ENCODE results near the gene YTHDF2.

The YTHDF2 gene

GRCh38 chr1:28796352-28797211 is 59.8 kb downstream of the YTHDF2 start:
- no peak overlapping the region for H3K27ac ChIP-seq (ENCODE audit: low read length)
- H3K4me1 ChIP-seq (ENCODE audit: control insufficient read depth, insufficient read depth, low read length), result no peaks in the 10 kb centered on the region
- no peaks in the 10 kb centered on the region for H3K36me3 ChIP-seq (ENCODE audit: control insufficient read depth, insufficient read depth, low read length)
- H3K27me3 ChIP-seq (ENCODE audit: control insufficient read depth, insufficient read depth, low read length), result no peaks in the 10 kb centered on the region
- no peak for DNase-seq (ENCODE audit: low read depth, low spot score)
- H3K4me3 ChIP-seq (ENCODE audit: low read length), result no peak overlapping the region
- WGBS (ENCODE audit: insufficient coverage, insufficient read length), result 100% methylated on average over 1 of the region's 18 CpGs
- no peaks in the 10 kb centered on the region for H3K9me3 ChIP-seq (ENCODE audit: control insufficient read depth, insufficient read depth, low read length)

GRCh38 chr1:28800324-28800723 is 63.6 kb downstream of the YTHDF2 start:
- WGBS (ENCODE audit: insufficient coverage, insufficient read length), result no CpG with 5 or more reads among the region's 3 CpGs
- no peaks in the 10 kb centered on the region for H3K9me3 ChIP-seq (ENCODE audit: control insufficient read depth, insufficient read depth, low read length)
- no peaks in the 10 kb centered on the region for H3K36me3 ChIP-seq (ENCODE audit: control insufficient read depth, insufficient read depth, low read length)
- no peak overlapping the region for H3K27ac ChIP-seq (ENCODE audit: low read length)
- no peak overlapping the region for H3K4me3 ChIP-seq (ENCODE audit: low read length)
- no peak for DNase-seq (ENCODE audit: low read depth, low spot score)
- H3K27me3 ChIP-seq (ENCODE audit: control insufficient read depth, insufficient read depth, low read length), result no peaks in the 10 kb centered on the region
- H3K4me1 ChIP-seq (ENCODE audit: control insufficient read depth, insufficient read depth, low read length), result peaks cover 3% of the 10 kb centered on the region; the same call in 1 of the 2 replicates

- no peaks in the 10 kb centered on the region for H3K9me3 ChIP-seq (ENCODE audit: control insufficient read depth, insufficient read depth, low read length)
- no peak for DNase-seq (ENCODE audit: low read depth, low spot score)
- H3K27ac ChIP-seq (ENCODE audit: low read length), result no peak overlapping the region
- H3K27me3 ChIP-seq (ENCODE audit: control insufficient read depth, insufficient read depth, low read length), result no peaks in the 10 kb centered on the region
- WGBS (ENCODE audit: insufficient coverage, insufficient read length), result no CpG with 5 or more reads among the region's 6 CpGs
- H3K36me3 ChIP-seq (ENCODE audit: control insufficient read depth, insufficient read depth, low read length), result no peaks in the 10 kb centered on the region
- H3K4me1 ChIP-seq (ENCODE audit: control insufficient read depth, insufficient read depth, low read length), result peaks cover 3% of the 10 kb centered on the region; the same call in 1 of the 2 replicates
- H3K4me3 ChIP-seq (ENCODE audit: low read length), result no peak overlapping the region
Observed at GRCh38 chr1:28801461-28801860, 64.7 kb downstream of the YTHDF2 start.

GRCh38 chr1:28803051-28803450 is 66.3 kb downstream of the YTHDF2 start:
- WGBS (ENCODE audit: insufficient coverage, insufficient read length), result no CpG with 5 or more reads among the region's 5 CpGs
- DNase-seq (ENCODE audit: low read depth, low spot score), result no peak

GRCh38 chr1:28803662-28804061 is 66.9 kb downstream of the YTHDF2 start:
- Histone ChIP-seq H3K27me3 (ENCODE audit: control insufficient read depth, insufficient read depth, low read length) (no peaks in the 10 kb centered on the region), H3K27ac (ENCODE audit: low read length) (no peak overlapping the region), H3K4me1 (ENCODE audit: control insufficient read depth, insufficient read depth, low read length) (peaks cover 3% of the 10 kb centered on the region; the same call in 1 of the 2 replicates), H3K9me3 (ENCODE audit: control insufficient read depth, insufficient read depth, low read length) (no peaks in the 10 kb centered on the region), H3K4me3 (ENCODE audit: low read length) (no peak overlapping the region), H3K36me3 (ENCODE audit: control insufficient read depth, insufficient read depth, low read length) (no peaks in the 10 kb centered on the region)
- no peak for DNase-seq (ENCODE audit: low read depth, low spot score)
- WGBS (ENCODE audit: insufficient coverage, insufficient read length), result no CpG with 5 or more reads among the region's 3 CpGs

More at GRCh38 chr1:28803051-28803450, 66.3 kb downstream of the YTHDF2 start:
- Histone ChIP-seq H3K4me1 (ENCODE audit: control insufficient read depth, insufficient read depth, low read length) (peaks cover 3% of the 10 kb centered on the region; the same call in 1 of the 2 replicates), H3K4me3 (ENCODE audit: low read length) (no peak overlapping the region), H3K27ac (ENCODE audit: low read length) (no peak overlapping the region), H3K36me3 (ENCODE audit: control insufficient read depth, insufficient read depth, low read length) (no peaks in the 10 kb centered on the region), H3K9me3 (ENCODE audit: control insufficient read depth, insufficient read depth, low read length) (no peaks in the 10 kb centered on the region), H3K27me3 (ENCODE audit: control insufficient read depth, insufficient read depth, low read length) (no peaks in the 10 kb centered on the region)

- Histone ChIP-seq H3K36me3 (ENCODE audit: control insufficient read depth, insufficient read depth, low read length) (no peaks in the 10 kb centered on the region), H3K4me1 (ENCODE audit: control insufficient read depth, insufficient read depth, low read length) (peaks cover 3% of the 10 kb centered on the region; the same call in 1 of the 2 replicates), H3K27me3 (ENCODE audit: control insufficient read depth, insufficient read depth, low read length) (no peaks in the 10 kb centered on the region), H3K27ac (ENCODE audit: low read length) (no peak overlapping the region), H3K4me3 (ENCODE audit: low read length) (no peak overlapping the region), H3K9me3 (ENCODE audit: control insufficient read depth, insufficient read depth, low read length) (no peaks in the 10 kb centered on the region)
- no CpG with 5 or more reads among the region's 3 CpGs for WGBS (ENCODE audit: insufficient coverage, insufficient read length)
- no peak for DNase-seq (ENCODE audit: low read depth, low spot score)
Observed at GRCh38 chr1:28804071-28804470, 67.3 kb downstream of the YTHDF2 start.

GRCh38 chr1:28807046-28807445 is 70.3 kb downstream of the YTHDF2 start:
- H3K36me3 ChIP-seq (ENCODE audit: control insufficient read depth, insufficient read depth, low read length), result no peaks in the 10 kb centered on the region
- H3K27ac ChIP-seq (ENCODE audit: low read length), result no peak overlapping the region
- H3K4me1 ChIP-seq (ENCODE audit: control insufficient read depth, insufficient read depth, low read length), result peaks cover 5% of the 10 kb centered on the region; the same call in 1 of the 2 replicates
- WGBS (ENCODE audit: insufficient coverage, insufficient read length), result no CpG with 5 or more reads among the region's 4 CpGs
- peaks cover 9% of the 10 kb centered on the region; the same call in 1 of the 2 replicates for H3K27me3 ChIP-seq (ENCODE audit: control insufficient read depth, insufficient read depth, low read length)
- DNase-seq (ENCODE audit: low read depth, low spot score), result no peak
- H3K9me3 ChIP-seq (ENCODE audit: control insufficient read depth, insufficient read depth, low read length), result no peaks in the 10 kb centered on the region
- no peak overlapping the region for H3K4me3 ChIP-seq (ENCODE audit: low read length)

- no peak overlapping the region for H3K27ac ChIP-seq (ENCODE audit: low read length)
- no CpG with 5 or more reads among the region's 4 CpGs for WGBS (ENCODE audit: insufficient coverage, insufficient read length)
- H3K36me3 ChIP-seq (ENCODE audit: control insufficient read depth, insufficient read depth, low read length), result no peaks in the 10 kb centered on the region
- no peak overlapping the region for H3K4me3 ChIP-seq (ENCODE audit: low read length)
- peaks cover 17% of the 10 kb centered on the region; the same call in 1 of the 2 replicates for H3K27me3 ChIP-seq (ENCODE audit: control insufficient read depth, insufficient read depth, low read length)
- H3K4me1 ChIP-seq (ENCODE audit: control insufficient read depth, insufficient read depth, low read length), result peaks cover 7% of the 10 kb centered on the region
- H3K9me3 ChIP-seq (ENCODE audit: control insufficient read depth, insufficient read depth, low read length), result no peaks in the 10 kb centered on the region
- DNase-seq (ENCODE audit: low read depth, low spot score), result no peak
Observed at GRCh38 chr1:28807986-28808385, 71.2 kb downstream of the YTHDF2 start.

GRCh38 chr1:28811369-28811765 is 74.6 kb downstream of the YTHDF2 start:
- no CpG with 5 or more reads among the region's 9 CpGs for WGBS (ENCODE audit: insufficient coverage, insufficient read length)
- DNase-seq (ENCODE audit: low read depth, low spot score), result no peak
- no peak overlapping the region for H3K4me3 ChIP-seq (ENCODE audit: low read length)
- no peaks in the 10 kb centered on the region for H3K36me3 ChIP-seq (ENCODE audit: control insufficient read depth, insufficient read depth, low read length)
- peaks cover 4% of the 10 kb centered on the region for H3K4me1 ChIP-seq (ENCODE audit: control insufficient read depth, insufficient read depth, low read length)
- H3K27ac ChIP-seq (ENCODE audit: low read length), result no peak overlapping the region
- no peaks in the 10 kb centered on the region for H3K9me3 ChIP-seq (ENCODE audit: control insufficient read depth, insufficient read depth, low read length)
- peaks cover 21% of the 10 kb centered on the region; the same call in 1 of the 2 replicates for H3K27me3 ChIP-seq (ENCODE audit: control insufficient read depth, insufficient read depth, low read length)

GRCh38 chr1:28811766-28812668 is 75.3 kb downstream of the YTHDF2 start, which contains the start of gene OPRD1:
Gene OPRD1 (plus strand): TSS chr1:28812170. CDS start chr1:28812384, 214 bp downstream.
- no peak within 1 kb of the TSS for H3K27ac ChIP-seq (ENCODE audit: low read length)
- peak within 1 kb of the TSS; percentile 46; the same call in 1 of the 2 replicates for H3K4me3 ChIP-seq (ENCODE audit: low read length)
- peaks cover 4% of the 10 kb centered on the region for H3K4me1 ChIP-seq (ENCODE audit: control insufficient read depth, insufficient read depth, low read length)
- H3K27me3 ChIP-seq (ENCODE audit: control insufficient read depth, insufficient read depth, low read length), result peaks cover 21% of the 10 kb centered on the region; the same call in 1 of the 2 replicates
- H3K36me3 ChIP-seq (ENCODE audit: control insufficient read depth, insufficient read depth, low read length), result no peaks in the 10 kb centered on the region
- WGBS (ENCODE audit: insufficient coverage, insufficient read length), result no CpG with 5 or more reads among the region's 108 CpGs
- H3K9me3 ChIP-seq (ENCODE audit: control insufficient read depth, insufficient read depth, low read length), result no peaks in the 10 kb centered on the region
- DNase-seq (ENCODE audit: low read depth, low spot score), result no peak

All from iPS DF 6.9 (cell line).